Lung (tissue), 12 donors: ENCODE results near the gene UBE2L6. TPM values are rescaled to one million over a fixed set of nuclear protein-coding genes. Genes with fewer than 3 reads are reported as not detected.

Source experiments
- ATAC-seq: fragments of 200-7000 bp; cut with Tn5 transposase; one replicate; pipeline ENCODE4 v1.9.1; 2020; ENCODE audit warnings: moderate number of reproducible peaks; ENCODE audit not compliant: insufficient read depth, low FRiP score
- DNase-seq, 3 donors: peaks; one replicate each; pipeline ENCODE4 v3.0.0-alpha.2; 2013 to 2017
- H3K27ac ChIP-seq, 2 donors: one replicate each; pipeline ENCODE4 v1.5.1; 2013; ENCODE audit warnings: mild to moderate bottlenecking in 2 of 2, moderate library complexity in 2 of 2, control low read depth in 1 of 2, inconsistent platforms in 1 of 2, low read depth in 1 of 2, low read length in 1 of 2
- H3K27me3 ChIP-seq, 3 donors: one replicate each; pipeline ENCODE4 v1.5.1; 2013; ENCODE audit warnings: low read length in 2 of 3; ENCODE audit not compliant: control insufficient read depth in 3 of 3, insufficient read depth in 3 of 3
- H3K36me3 ChIP-seq, 4 donors: one replicate each; pipeline ENCODE4 v1.5.1; 2013; ENCODE audit warnings: low read length in 4 of 4, mild to moderate bottlenecking in 1 of 4, moderate library complexity in 1 of 4; ENCODE audit not compliant: control insufficient read depth in 4 of 4, insufficient read depth in 4 of 4
- H3K4me1 ChIP-seq, 5 donors: one replicate each; pipeline ENCODE4 v1.5.1; 2013; ENCODE audit warnings: low read length in 5 of 5, mild to moderate bottlenecking in 2 of 5, moderate library complexity in 1 of 5; ENCODE audit not compliant: control insufficient read depth in 5 of 5, insufficient read depth in 5 of 5
- H3K4me3 ChIP-seq: one replicate; pipeline ENCODE4 v1.5.1; 2013; ENCODE audit warnings: mild to moderate bottlenecking, control low read depth, moderate library complexity
- H3K9ac ChIP-seq, 2 donors: one replicate each; pipeline ENCODE4 v1.5.1; 2013; ENCODE audit warnings: low read length in 2 of 2, control low read depth in 1 of 2; ENCODE audit not compliant: insufficient read depth in 1 of 2
- H3K9me3 ChIP-seq, 4 donors: one replicate each; pipeline ENCODE4 v1.5.1; 2013; ENCODE audit warnings: low read length in 3 of 4, mild to moderate bottlenecking in 1 of 4, moderate library complexity in 1 of 4; ENCODE audit not compliant: control insufficient read depth in 4 of 4, insufficient read depth in 3 of 4
- CTCF ChIP-seq: IDR thresholded peaks from 2 replicates; pipeline ENCODE4 v1.5.1; 2012; ENCODE audit warnings: mild to moderate bottlenecking; ENCODE audit errors: control extremely low read depth, extremely low read depth
- WGBS, 2 donors: extraction: QIAGEN DNeasy Blood & Tissue Kit; methylation state at CpG; one replicate each; pipeline ENCODE4 v1.1.7; 2013; 5-methylcytosine and 5-hydroxymethylcytosine counted together
- polyA plus RNA-seq, 2 donors: library from polyadenylated mRNA; stranded (reverse); fragments of 200-250 nt; gene quantifications; one replicate each; pipeline ENCODE4 v1.2.1, GENCODE V29; 2013
- total RNA-seq, 2 donors: library from RNA; depleted of rRNA in 1 of 2; stranded (reverse); fragments of >200 nt in 1 of 2; gene quantifications; one replicate each; pipeline ENCODE4 v1.2.1, GENCODE V29; 2014 to 2021
- donor health status: control.
- donor health status: control.
- donor health status: Bipolar disorder and iron deficiency.
- donor health status: healthy.
- donor health status: DM: yes; HTN: yes; CAD: no.

The UBE2L6 gene
- total and polyA plus RNA-seq, 4 donors = 38.9 to 129 (median 71.0) TPM

DNA sequence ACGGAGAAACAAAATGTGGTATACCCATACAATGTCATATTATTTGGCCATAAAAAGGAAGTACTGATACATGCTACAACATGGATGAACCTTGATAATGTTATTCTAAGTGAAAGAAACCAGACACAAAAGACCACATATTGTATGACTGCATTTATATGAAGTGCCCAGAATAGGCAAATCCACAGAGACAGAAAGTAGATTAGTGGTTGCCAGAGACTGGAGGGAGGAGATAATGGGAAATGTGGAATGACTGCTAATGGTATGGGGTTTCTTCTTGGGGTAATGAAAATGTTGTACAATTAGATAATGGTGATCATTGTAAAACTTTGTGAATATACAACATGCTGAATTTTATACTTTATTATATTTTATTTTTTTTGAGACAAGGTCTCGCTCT lies 46.4 kb downstream of the UBE2L6 start:
- TF ChIP-seq CTCF = no peak
- Histone ChIP-seq H3K4me3 (no peak overlapping the region), H3K9ac (no peak overlapping the region), H3K27me3 (peaks cover 0 to 2% (median 0%) of the 10 kb centered on the region in 3 donors), H3K4me1 (peaks cover 0 to under 1% (median 0%) of the 10 kb centered on the region in 5 donors), H3K9me3 (no peaks in the 10 kb centered on the region), H3K36me3 (no peaks in the 10 kb centered on the region), H3K27ac (no peak overlapping the region)
- DNase-seq (no peak), ATAC-seq (no peak)
- WGBS, 2 donors = 87 to 96% methylated on average over 2 of the region's 2 CpGs

- no peak for ATAC-seq
- no peak for TF ChIP-seq CTCF
- peak overlapping the region; percentile 15 to 55 for H3K27ac ChIP-seq
- H3K27me3 ChIP-seq = peaks cover 0 to 4% (median 0%) of the 10 kb centered on the region in 3 donors
- peaks cover 0 to 8% (median 4%) of the 10 kb centered on the region in 5 donors for H3K4me1 ChIP-seq
- no peaks in the 10 kb centered on the region for H3K36me3 ChIP-seq
- DNase-seq = no peak
- no peaks in the 10 kb centered on the region for H3K9me3 ChIP-seq
- H3K9ac ChIP-seq = peak overlapping the region in 1 of 2 donors; percentile 1
- 20 to 23% methylated on average over 5 of the region's 5 CpGs for WGBS, 2 donors
- peak overlapping the region; percentile 74 for H3K4me3 ChIP-seq
These were observed 51.4 kb downstream of the UBE2L6 start for GRCh38 chr11:57516061-57516443.

DNA sequence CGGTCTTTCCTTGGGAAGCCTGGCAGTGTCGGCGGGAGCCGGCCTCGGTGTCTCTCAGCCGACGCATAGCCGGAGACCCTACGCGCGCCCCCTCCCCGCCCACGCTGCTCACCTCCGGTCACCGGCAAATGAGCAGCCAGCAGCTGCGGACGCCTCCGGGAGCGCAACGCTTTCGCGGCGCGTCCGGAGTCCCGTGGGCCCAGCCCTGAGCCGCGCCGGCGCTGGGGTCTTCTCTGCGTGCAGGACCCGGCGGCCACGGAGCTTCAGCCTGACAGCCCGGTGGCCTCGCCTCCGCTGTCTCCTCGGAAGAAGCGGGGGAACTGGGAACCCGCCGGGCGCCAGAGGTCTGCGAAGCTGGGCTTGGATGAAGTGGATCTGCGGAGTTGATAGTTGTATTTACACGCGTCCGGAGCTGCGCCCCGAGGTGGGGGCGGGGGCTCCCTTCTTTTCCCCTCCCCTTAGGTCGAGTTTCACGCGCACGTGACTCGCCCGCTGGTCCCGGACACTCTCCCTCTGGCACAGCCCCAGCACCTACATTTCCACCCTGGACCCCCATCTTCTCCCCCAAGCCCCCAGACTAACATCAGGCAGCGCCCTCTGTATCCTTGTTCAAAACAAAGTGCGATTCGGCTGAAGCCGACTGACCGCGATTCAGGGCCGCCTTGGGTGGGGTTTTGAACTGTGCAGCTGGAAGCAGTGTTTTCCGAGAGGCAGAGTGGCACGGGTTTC lies 52.0 kb downstream of the UBE2L6 start, which contains the start of gene SLC43A1:
SLC43A1 (minus strand) TSS at position 371 of the 729 bp plus-strand sequence. CDS start 1,591 bp downstream, outside the sequence.
- DNase-seq = peak; percentile 63 to 81 (median 66)
- H3K4me1 ChIP-seq = peaks cover 0 to 8% (median 4%) of the 10 kb centered on the region in 5 donors
- peak; percentile 68 for ATAC-seq
- no peaks in the 10 kb centered on the region for H3K36me3 ChIP-seq
- H3K27me3 ChIP-seq = peaks cover 0 to 4% (median 0%) of the 10 kb centered on the region in 3 donors
- peak within 1 kb of the TSS; percentile 74 for H3K4me3 ChIP-seq
- H3K9me3 ChIP-seq = no peaks in the 10 kb centered on the region
- peak within 1 kb of the TSS; percentile 15 to 55 for H3K27ac ChIP-seq
- no peak for TF ChIP-seq CTCF
- WGBS, 2 donors = 0% methylated on average over 63 to 66 of the region's 66 CpGs
- peak within 1 kb of the TSS in 1 of 2 donors; percentile 47 for H3K9ac ChIP-seq
